OCI-LY7 (cell line): ENCODE measurements around the gene SRGAP1.

Source experiments
- CTCF ChIP-seq: fragments of 200-600 bp; sonication (generic); conservative IDR thresholded peaks from 2 replicates; pipeline ENCODE4 v1.5.1; 2014; ENCODE audit warnings: mild to moderate bottlenecking, antibody characterized with exemption, low read length, moderate library complexity, mixed read lengths
- EZH2phosphoT487 ChIP-seq: fragments of 200-600 bp; sonication (generic); IDR thresholded peaks from 2 replicates; pipeline ENCODE4 v1.6.1; 2018; ENCODE audit warnings: low read depth, borderline replicate concordance, mild to moderate bottlenecking, mixed run types, antibody characterized with exemption, low read length, moderate library complexity, mixed read lengths

GRCh38 chr12:64029013-64029857 lies 184.7 kb downstream of the SRGAP1 start:
- TF ChIP-seq CTCF (no peak), EZH2phosphoT487 (no peak)
